Left lobe of liver (tissue), 2 donors: ENCODE data around the gene PHYKPL. TPM values are rescaled to one million over a fixed set of nuclear protein-coding genes. Genes with fewer than 3 reads are reported as not detected.
A peak's percentile ranks its signal among the peaks of the same experiment; 100 is the strongest.
"Not testable (repeated sequence)": the region's sequence is repeated elsewhere in the genome, so short reads cannot be mapped to it uniquely, and the experiment has no call there.

Source experiments
- ATAC-seq: fragments of 200-7000 bp; cut with Tn5 transposase; one replicate; pipeline ENCODE4 v1.9.1; 2020; ENCODE audit warnings: mild to moderate bottlenecking, moderate library complexity
- DNase-seq: peaks from one replicate; pipeline ENCODE4 v3.0.0-alpha.2; 2020; ENCODE audit warnings: low spot score
- total RNA-seq: library from RNA; stranded (reverse); gene quantifications from one replicate; pipeline ENCODE4 v1.2.1, GENCODE V29; 2021
- donor health status: DM: no; HTN: no; CAD: no; lungs with moderate emphysema.
- donor health status: DM: no; HTN: yes; CAD: no.

The PHYKPL gene
- total RNA-seq, 1 donor from 2014 or later: 74.1 TPM

GRCh38 chr5:178266581-178266980 lies 34.0 kb upstream of the PHYKPL start:
- DNase-seq (no peak), ATAC-seq (no peak)

GRCh38 chr5:178265746-178266145 lies 33.1 kb upstream of the PHYKPL start:
- DNase-seq (no peak), ATAC-seq (no peak)

DNA sequence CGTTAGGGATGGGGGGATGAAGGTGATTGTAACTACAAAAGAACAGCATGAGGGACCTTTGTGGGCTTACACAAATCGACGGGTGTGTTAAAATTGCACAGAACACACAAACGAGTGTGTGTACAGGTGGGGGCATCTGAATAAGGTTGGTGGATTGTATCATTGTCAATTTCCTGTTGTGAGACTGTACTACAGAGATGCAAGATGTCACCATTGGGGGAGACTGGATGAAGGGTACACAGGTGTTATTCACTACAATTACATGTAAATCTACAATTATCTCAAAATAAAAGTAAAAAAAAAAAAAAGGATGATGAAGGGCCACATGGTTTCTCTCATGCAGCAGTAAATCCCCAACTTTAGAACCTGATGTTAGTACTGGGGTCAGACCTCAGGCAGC lies 31.4 kb upstream of the PHYKPL start:
- no peak for ATAC-seq

GRCh38 chr5:178261666-178262600 lies 29.3 kb upstream of the PHYKPL start:
- ATAC-seq: no peak
- DNase-seq: no peak

More for the DNA sequence above, 31.4 kb upstream of the PHYKPL start:
- no peak for DNase-seq

DNA sequence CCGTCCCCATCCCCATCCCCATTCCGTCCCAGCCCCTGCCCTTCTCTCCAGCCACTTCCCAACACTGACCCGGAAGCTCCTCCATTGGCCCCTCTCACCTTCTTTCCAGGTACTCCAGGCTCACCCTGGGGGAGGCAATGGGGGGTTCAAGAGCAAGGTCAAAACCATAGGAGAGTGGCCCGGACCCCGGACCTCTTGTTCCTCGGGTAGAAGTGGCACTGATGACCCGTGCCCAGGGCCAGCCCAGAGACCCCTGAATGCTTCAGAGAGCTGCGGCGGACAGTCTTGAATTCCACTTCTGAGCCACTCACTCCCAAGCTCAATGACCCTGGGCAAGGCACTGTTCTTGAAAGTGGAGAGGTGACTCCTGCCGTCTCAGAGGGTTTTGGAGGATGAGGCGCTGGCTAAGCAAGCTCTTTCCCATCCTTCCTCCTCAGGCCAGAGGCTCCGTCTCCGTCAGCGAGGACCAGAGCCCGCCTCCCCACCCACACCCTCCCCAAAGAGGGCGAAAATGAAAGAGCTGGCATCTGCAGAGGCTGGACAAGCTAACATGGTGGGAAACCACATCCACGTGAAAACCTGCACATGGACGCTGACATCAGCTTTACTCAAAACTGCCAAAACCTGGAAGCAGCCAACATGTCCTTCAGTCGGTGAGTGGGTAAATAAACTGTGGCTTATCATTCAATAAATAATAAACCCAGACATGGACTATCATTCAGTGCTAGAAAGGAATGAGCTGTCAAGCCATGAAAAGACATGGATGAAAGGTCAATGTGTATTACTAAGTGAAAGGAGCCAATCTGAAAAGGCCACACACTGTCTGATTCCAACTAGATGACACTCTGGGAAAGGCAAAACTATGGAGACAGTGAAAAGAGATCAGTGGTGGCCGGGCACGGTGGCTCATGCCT lies 27.3 kb upstream of the PHYKPL start:
- ATAC-seq: peak; percentile 66
- no peak for DNase-seq

GRCh38 chr5:178257650-178258049 lies 25.0 kb upstream of the PHYKPL start:
- ATAC-seq (no peak), DNase-seq (no peak)

DNA sequence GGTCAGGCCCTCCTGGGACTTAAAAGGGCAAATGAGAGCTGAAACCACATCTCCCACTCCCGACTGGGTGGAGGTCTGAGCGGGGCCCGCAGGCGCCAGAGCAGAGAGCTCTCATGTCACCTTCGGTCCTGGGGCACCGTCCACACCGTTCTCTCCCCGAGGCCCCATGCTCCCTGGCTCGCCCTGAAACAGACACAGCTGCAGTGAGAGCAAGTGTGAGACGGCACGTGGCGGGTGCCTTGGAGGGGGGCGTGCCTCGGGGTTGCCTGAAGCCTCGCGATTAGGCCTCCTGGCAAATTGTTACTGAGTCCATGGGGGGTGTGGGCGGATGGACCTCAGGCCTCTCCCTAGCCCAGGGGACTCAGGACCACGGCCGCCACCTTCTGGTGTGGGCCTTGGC lies 24.1 kb upstream of the PHYKPL start:
- DNase-seq (no peak), ATAC-seq (no peak)

- not testable (repeated sequence) for DNase-seq, ATAC-seq
These were observed 21.0 kb upstream of the PHYKPL start for GRCh38 chr5:178253632-178254031.

- DNase-seq: no peak
- ATAC-seq: no peak
These were observed 19.7 kb upstream of the PHYKPL start for GRCh38 chr5:178252258-178252657.

GRCh38 chr5:178250263-178250662 lies 17.7 kb upstream of the PHYKPL start:
- ATAC-seq (no peak), DNase-seq (no peak)

GRCh38 chr5:178249191-178249989 lies 16.8 kb upstream of the PHYKPL start:
- ATAC-seq (peak; percentile 97), DNase-seq (peak; percentile 81)

GRCh38 chr5:178248750-178249149 lies 16.1 kb upstream of the PHYKPL start:
- ATAC-seq (no peak), DNase-seq (no peak)

- DNase-seq: no peak
These were observed 15.2 kb upstream of the PHYKPL start for GRCh38 chr5:178247481-178248456.

GRCh38 chr5:178246624-178247279 lies 14.2 kb upstream of the PHYKPL start:
- ATAC-seq (no peak), DNase-seq (no peak)

More at GRCh38 chr5:178247481-178248456, 15.2 kb upstream of the PHYKPL start:
- no peak for ATAC-seq

GRCh38 chr5:178245389-178245788 lies 12.8 kb upstream of the PHYKPL start:
- ATAC-seq (no peak), DNase-seq (no peak)

GRCh38 chr5:178244576-178244975 lies 12.0 kb upstream of the PHYKPL start:
- no peak for DNase-seq
- ATAC-seq: no peak

GRCh38 chr5:178242416-178242815 lies 9.8 kb upstream of the PHYKPL start:
- ATAC-seq (no peak), DNase-seq (no peak)

DNA sequence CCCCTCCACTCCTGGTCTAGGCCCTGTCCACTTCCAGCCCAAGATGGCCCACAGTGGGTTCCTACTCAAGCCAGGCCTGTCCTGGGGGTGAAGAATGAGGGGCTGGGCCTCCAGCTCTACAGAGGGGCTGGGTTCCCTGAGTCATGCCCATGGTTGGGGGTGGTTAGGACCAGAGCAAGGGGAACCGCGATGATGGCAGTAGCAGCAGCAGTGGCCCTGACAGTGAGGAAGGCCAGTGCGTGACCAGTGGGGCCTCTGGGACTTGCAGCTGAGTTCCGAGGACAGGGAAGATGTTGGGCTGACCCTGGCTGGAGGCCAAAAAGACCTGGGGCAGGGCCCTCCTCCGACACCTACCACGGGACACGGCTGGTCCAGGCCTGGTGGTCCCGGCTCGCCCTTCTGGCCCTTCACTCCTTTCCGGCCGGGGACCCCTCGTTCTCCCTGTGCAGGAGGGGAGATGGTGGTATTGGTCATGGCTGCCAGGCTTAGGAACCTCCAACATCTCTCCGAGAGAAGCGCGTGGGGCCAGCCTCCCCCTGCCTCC lies 9.2 kb upstream of the PHYKPL start:
- ATAC-seq (no peak), DNase-seq (no peak)

- DNase-seq (no peak), ATAC-seq (no peak)
These were observed 8.6 kb upstream of the PHYKPL start for GRCh38 chr5:178241231-178241663.
